SH-SY5Y (cell line): ENCODE data around the gene TAX1BP3.

ENCODE experiments used
- GATA2 ChIP-seq: IDR thresholded peaks from 2 replicates; pipeline ENCODE4 v1.6.1; 2011; ENCODE audit warnings: mild to moderate bottlenecking, low read depth, low read length
- GATA3 ChIP-seq: IDR thresholded peaks from 2 replicates; pipeline ENCODE4 v1.6.1; 2011; ENCODE audit warnings: low read depth, mild to moderate bottlenecking, low read length, moderate library complexity

GRCh38 chr17:3710951-3711383 is 42.6 kb upstream of the TAX1BP3 start:
- no peak for TF ChIP-seq GATA3
- TF ChIP-seq GATA2, result no peak
